Panc1 (cell line): Measurements from ENCODE around the gene PHF21A. TPM values are rescaled to one million over a fixed set of nuclear protein-coding genes. Genes with fewer than 3 reads are reported as not detected.

ENCODE experiments used
- ATAC-seq: fragments of 200-7000 bp; cut with Tn5 transposase; 2 replicates; pipeline ENCODE4 v1.9.1; 2020; ENCODE audit warnings: mild to moderate bottlenecking, moderate library complexity
- BruUV-seq: library from RNA; stranded (reverse); fragments of 400-500 nt; replicated peaks from 2 replicates; lab custom pipeline; 2021; lab: Mats Ljungman, UMichigan
- CTCF ChIA-PET: fragments of 300-600 bp; sonication (Branson Sonifier 250); formaldehyde crosslinking; loops from one replicate; lab custom pipeline; 2022; ENCODE audit warnings: antibody characterized with exemption; lab: Charles Lee
- POLR2A ChIA-PET: fragments of 300-600 bp; sonication (Branson Sonifier 250); formaldehyde crosslinking; loops from one replicate; lab custom pipeline; 2022; ENCODE audit warnings: antibody characterized with exemption; lab: Charles Lee
- DNase-seq: peaks from one replicate; pipeline ENCODE4 v3.0.0-alpha.2; 2010; ENCODE audit warnings: low read depth, low spot score
- H3K27ac ChIP-seq: 2 replicates; pipeline ENCODE4 v1.5.1; 2011; ENCODE audit warnings: mild to moderate bottlenecking, low read length, inconsistent platforms
- H3K27me3 ChIP-seq: fragments of 200-500 bp; sonication (Bioruptor generic); 2 replicates; pipeline ENCODE4 v1.6.0; 2014; ENCODE audit warnings: low read length, inconsistent platforms; ENCODE audit not compliant: control insufficient read depth, insufficient read depth
- H3K36me3 ChIP-seq: fragments of 200-500 bp; sonication (Bioruptor generic); 2 replicates; pipeline ENCODE4 v1.5.1; 2014; ENCODE audit warnings: inconsistent platforms, mild to moderate bottlenecking, low read length, moderate library complexity; ENCODE audit not compliant: control insufficient read depth, insufficient read depth
- H3K4me1 ChIP-seq: 2 replicates; pipeline ENCODE4 v1.5.1; 2011; ENCODE audit warnings: inconsistent platforms, mild to moderate bottlenecking, low read length, moderate library complexity; ENCODE audit not compliant: control insufficient read depth, insufficient read depth
- H3K4me3 ChIP-seq, 2 experiments: 2 replicates each; pipeline ENCODE4 v1.5.1; 2011 to 2012; ENCODE audit warnings: low read depth in 2 of 2, low read length in 2 of 2, mild to moderate bottlenecking in 2 of 2, inconsistent platforms in 1 of 2, moderate library complexity in 1 of 2
- H3K9me3 ChIP-seq: fragments of 200-500 bp; sonication (Bioruptor generic); 2 replicates; pipeline ENCODE4 v1.5.1; 2014; ENCODE audit warnings: low read depth, mild to moderate bottlenecking, inconsistent platforms, low read length, moderate library complexity; ENCODE audit not compliant: control insufficient read depth, insufficient read depth
- CTCF ChIP-seq: fragments of 450-650 bp; IDR thresholded peaks from 2 replicates; pipeline ENCODE4 v1.5.1; 2017; ENCODE audit warnings: mild to moderate bottlenecking
- REST ChIP-seq, 2 experiments: IDR thresholded peaks; 2 replicates each; pipeline ENCODE4 v1.6.1; 2011 to 2012; ENCODE audit warnings: low read depth in 2 of 2, control low read depth in 1 of 2, low read length in 1 of 2, mild to moderate bottlenecking in 1 of 2, moderate library complexity in 1 of 2; ENCODE audit not compliant: insufficient read depth in 1 of 2
- SIN3A ChIP-seq: IDR thresholded peaks from 2 replicates; pipeline ENCODE4 v1.6.1; 2012; ENCODE audit warnings: low read depth, mild to moderate bottlenecking, low read length, moderate library complexity, borderline replicate concordance; ENCODE audit not compliant: insufficient read depth
- in situ Hi-C: cut with HindIII; loops from 2 replicates; pipeline ENCODE4 v1.10.0; 2016; ENCODE audit warnings: low sequenced_read_pairs, low pct_unique_long_range_greater_than_20kb
- intact Hi-C: fragments of 100-400 bp; cut with micrococcal nuclease; formaldehyde crosslinking; loops from one replicate; pipeline ENCODE4 v1.10.0; 2022; ENCODE audit not compliant: unreplicated experiment
- total RNA-seq: library from RNA; stranded (reverse); gene quantifications from one replicate; pipeline ENCODE4 v1.2.1, GENCODE V29; 2021; ENCODE audit not compliant: unreplicated experiment

The PHF21A gene
- total RNA-seq, 1 experiment from 2014 or later, result 45.7 TPM

GRCh38 chr11:46020084-46020599 lies 101.1 kb downstream of the PHF21A start:
- Histone ChIP-seq H3K4me1 (no peaks in the 10 kb centered on the region), H3K27ac (no peak overlapping the region), H3K9me3 (no peaks in the 10 kb centered on the region), H3K4me3 (no peak overlapping the region), H3K36me3 (no peaks in the 10 kb centered on the region), H3K27me3 (no peaks in the 10 kb centered on the region)
- in situ Hi-C loops, result no loop called here
- ChIA-PET CTCF (no interaction called here), POLR2A (no interaction called here)
- DNase-seq, result no peak
- ATAC-seq, result no peak
- TF ChIP-seq REST (IDR thresholded peaks at IDR 0.05; ENCODE audit: insufficient read depth in 1 of 2, low read depth in 2 of 2, low read length in 1 of 2) (no peak), SIN3A (no peak), CTCF (no peak)
- intact Hi-C loops, result no loop called here
- BruUV-seq, result no TSS peak

GRCh38 chr11:46018651-46019050 lies 102.6 kb downstream of the PHF21A start:
- BruUV-seq, result no TSS peak
- TF ChIP-seq CTCF (no peak), REST (IDR thresholded peaks at IDR 0.05; ENCODE audit: insufficient read depth in 1 of 2, low read depth in 2 of 2, low read length in 1 of 2) (no peak)
- POLR2A ChIA-PET, result no interaction called here
- Histone ChIP-seq H3K27ac (no peak overlapping the region), H3K4me3 (no peak overlapping the region), H3K27me3 (no peaks in the 10 kb centered on the region), H3K9me3 (no peaks in the 10 kb centered on the region), H3K36me3 (no peaks in the 10 kb centered on the region), H3K4me1 (no peaks in the 10 kb centered on the region)
- intact Hi-C loops (no loop called here), in situ Hi-C loops (no loop called here)
- no peak for ATAC-seq
- CTCF ChIA-PET, result no interaction called here
- no peak for DNase-seq
